Uterus (tissue), 4 donors: ENCODE measurements around the gene RPS8. TPM values are rescaled to one million over a fixed set of nuclear protein-coding genes. Genes with fewer than 3 reads are reported as not detected.
"Not testable (repeated sequence)": the region's sequence is repeated elsewhere in the genome, so short reads cannot be mapped to it uniquely, and the experiment has no call there.

Experiments used
- DNase-seq, 2 donors: peaks; one replicate each; pipeline ENCODE4 v3.0.0-alpha.2; 2019 to 2020
- H3K27ac ChIP-seq, 2 donors: fragments of 200-600 bp; sonication (generic); 1 replicate in 1 of 2; 2 replicates in 1 of 2; pipeline ENCODE4 v1.5.1; 2016 to 2018
- H3K27me3 ChIP-seq, 2 donors: fragments of 200-600 bp; sonication (generic); one replicate each; pipeline ENCODE4 v1.5.1; 2018 to 2019; ENCODE audit warnings: control low read depth in 1 of 2
- H3K36me3 ChIP-seq, 2 donors: fragments of 200-600 bp; sonication (generic); one replicate each; pipeline ENCODE4 v1.5.1; 2019; ENCODE audit warnings: control low read depth in 1 of 2
- H3K4me1 ChIP-seq, 2 donors: fragments of 200-600 bp; sonication (generic); one replicate each; pipeline ENCODE4 v1.5.1; 2018 to 2019; ENCODE audit warnings: control low read depth in 1 of 2
- H3K4me3 ChIP-seq, 2 donors: fragments of 200-600 bp; sonication (generic); 1 replicate in 1 of 2; 2 replicates in 1 of 2; pipeline ENCODE4 v1.5.1; 2018 to 2019; ENCODE audit warnings: mild to moderate bottlenecking in 1 of 2
- H3K9me3 ChIP-seq, 2 donors: fragments of 200-600 bp; sonication (generic); one replicate each; pipeline ENCODE4 v1.5.1; 2019; ENCODE audit warnings: control low read depth in 1 of 2
- CTCF ChIP-seq, 4 experiments: fragments of 200-600 bp in 2 of 4; fragments of 450-650 bp in 2 of 4; sonication (generic) in 2 of 4; IDR thresholded peaks; one replicate each; pipeline ENCODE4 v1.5.1; 2016 to 2019; ENCODE audit warnings: antibody characterized with exemption in 4 of 4, mild to moderate bottlenecking in 2 of 4, moderate library complexity in 1 of 4
- POLR2A ChIP-seq, 2 donors: fragments of 450-650 bp; IDR thresholded peaks; one replicate each; pipeline ENCODE4 v1.6.1; 2016; ENCODE audit warnings: antibody characterized with exemption in 2 of 2, mild to moderate bottlenecking in 1 of 2, moderate library complexity in 1 of 2
- intact Hi-C: fragments of 100-400 bp; cut with DNase I; formaldehyde crosslinking; loops from one replicate; pipeline ENCODE4 v1.15.1; 2023; ENCODE audit warnings: low total_unique reads
- total RNA-seq, 4 donors: library from RNA; depleted of rRNA in 3 of 4; stranded (reverse); fragments of >200 nt in 3 of 4; gene quantifications; one replicate each; pipeline versions ENCODE4 v1.1.0 to v1.2.4, GENCODE V29; 2014 to 2023
- donor health status: DM: yes; HTN: yes; CAD: no.

The RPS8 gene
- total RNA-seq, 4 donors from 2014 or later: 2,651 to 7,196 (median 4,456) TPM

GRCh38 chr1:44747878-44748277, 27.5 kb upstream of the RPS8 start:
- Histone ChIP-seq H3K27ac (no peak overlapping the region), H3K36me3 (no peaks in the 10 kb centered on the region), H3K27me3 (no peaks in the 10 kb centered on the region), H3K4me1 (no peaks in the 10 kb centered on the region), H3K4me3 (no peak overlapping the region), H3K9me3 (no peaks in the 10 kb centered on the region)
- no peak for DNase-seq
- intact Hi-C loops: no loop called here
- TF ChIP-seq POLR2A (IDR thresholded peaks at IDR 0.05) (no peak), CTCF (IDR thresholded peaks at IDR 0.05) (no peak)

- H3K4me3 ChIP-seq: no peak overlapping the region
- H3K27ac ChIP-seq: no peak overlapping the region
- TF ChIP-seq POLR2A (IDR thresholded peaks at IDR 0.05) (no peak), CTCF (IDR thresholded peaks at IDR 0.05) (no peak)
- no peaks in the 10 kb centered on the region for H3K36me3 ChIP-seq
- no peaks in the 10 kb centered on the region for H3K27me3 ChIP-seq
- H3K9me3 ChIP-seq: no peaks in the 10 kb centered on the region
- H3K4me1 ChIP-seq: no peaks in the 10 kb centered on the region
- no peak for DNase-seq
- intact Hi-C loops: no loop called here
Measured at GRCh38 chr1:44757420-44757819, 17.9 kb upstream of the RPS8 start.

GRCh38 chr1:44759077-44759476, 16.3 kb upstream of the RPS8 start:
- TF ChIP-seq POLR2A (IDR thresholded peaks at IDR 0.05): no peak
- TF ChIP-seq CTCF (IDR thresholded peaks at IDR 0.05): no peak
- H3K4me1 ChIP-seq: no peaks in the 10 kb centered on the region
- intact Hi-C loops: no loop called here

GRCh38 chr1:44760876-44761275, 14.5 kb upstream of the RPS8 start:
- no peak overlapping the region for H3K4me3 ChIP-seq
- intact Hi-C loops: no loop called here
- no peak for DNase-seq
- no peak overlapping the region for H3K27ac ChIP-seq
- no peaks in the 10 kb centered on the region for H3K27me3 ChIP-seq
- no peaks in the 10 kb centered on the region for H3K36me3 ChIP-seq
- TF ChIP-seq CTCF (IDR thresholded peaks at IDR 0.05) (no peak), POLR2A (IDR thresholded peaks at IDR 0.05) (no peak)
- no peaks in the 10 kb centered on the region for H3K4me1 ChIP-seq
- no peaks in the 10 kb centered on the region for H3K9me3 ChIP-seq

More at GRCh38 chr1:44759077-44759476, 16.3 kb upstream of the RPS8 start:
- H3K9me3 ChIP-seq: no peaks in the 10 kb centered on the region
- no peak for DNase-seq
- H3K4me3 ChIP-seq: no peak overlapping the region
- no peaks in the 10 kb centered on the region for H3K36me3 ChIP-seq
- no peak overlapping the region for H3K27ac ChIP-seq
- no peaks in the 10 kb centered on the region for H3K27me3 ChIP-seq

- H3K27ac ChIP-seq, H3K9me3 ChIP-seq, H3K4me1 ChIP-seq, intact Hi-C loops, H3K36me3 ChIP-seq, H3K27me3 ChIP-seq, DNase-seq, H3K4me3 ChIP-seq: not testable (repeated sequence)
Measured at GRCh38 chr1:44766421-44766820, 8.9 kb upstream of the RPS8 start.
